K562 (cell line): Measurements from ENCODE around the gene PLAAT4. TPM values are rescaled to one million over a fixed set of nuclear protein-coding genes. Genes with fewer than 3 reads are reported as not detected.

Experiments used
- BRD9 ChIP-seq: fragments of 450-650 bp; IDR thresholded peaks from 2 replicates; pipeline ENCODE4 v1.6.1; 2018; ENCODE audit warnings: low read depth; ENCODE audit not compliant: partially characterized antibody
- CCNT2 ChIP-seq: IDR thresholded peaks from 2 replicates; pipeline ENCODE4 v1.6.1; 2011; ENCODE audit warnings: borderline replicate concordance, low read depth, mild to moderate bottlenecking, moderate library complexity, mixed read lengths, low read length; ENCODE audit not compliant: insufficient read length; ENCODE audit errors: extremely low read depth
- CEBPB ChIP-seq: fragments of 450-650 bp; IDR thresholded peaks from 2 replicates; pipeline ENCODE4 v1.6.1; 2016; ENCODE audit warnings: missing genetic modification characterization, missing compliant biosample characterization
- CHD2 ChIP-seq: IDR thresholded peaks from 2 replicates; pipeline ENCODE4 v1.6.1; 2011; ENCODE audit warnings: low read depth, low read length
- EGR1 ChIP-seq: fragments of 450-650 bp; conservative IDR thresholded peaks from 2 replicates; pipeline ENCODE4 v1.6.1; 2017; ENCODE audit warnings: mild to moderate bottlenecking
- EP300 ChIP-seq: IDR thresholded peaks from 2 replicates; pipeline ENCODE4 v1.6.1; 2012; ENCODE audit warnings: low read length, improper control_type of control experiment
- FIP1L1 ChIP-seq: fragments of 200-400 bp; formaldehyde crosslinking; IDR thresholded peaks from 2 replicates; pipeline ENCODE4 v1.6.1; 2018; ENCODE audit warnings: mild to moderate bottlenecking, low read depth, low read length; ENCODE audit not compliant: poor library complexity, severe bottlenecking
- FOXJ2 ChIP-seq: fragments of 200-800 bp; sonication (Bioruptor generic); IDR thresholded peaks from 2 replicates; pipeline ENCODE4 v1.6.1; 2016; ENCODE audit warnings: missing genetic modification characterization, missing compliant biosample characterization
- FOXJ3 ChIP-seq: sonication (generic); formaldehyde crosslinking; IDR thresholded peaks from 2 replicates; pipeline ENCODE4 v1.4.0; 2020; ENCODE audit warnings: mild to moderate bottlenecking, missing genetic modification reagents
- HLTF ChIP-seq: fragments of 450-650 bp; IDR thresholded peaks from 2 replicates; pipeline ENCODE4 v1.6.1; 2016
- HNRNPL ChIP-seq: fragments of 200-400 bp; formaldehyde crosslinking; IDR thresholded peaks from 2 replicates; pipeline ENCODE4 v1.6.1; 2017; ENCODE audit warnings: low read depth, mild to moderate bottlenecking, low read length
- KLF16 ChIP-seq: IDR thresholded peaks from 2 replicates; pipeline ENCODE4 v1.6.1; 2016; ENCODE audit warnings: antibody characterized with exemption
- L3MBTL2 ChIP-seq: fragments of 450-650 bp; IDR thresholded peaks from 2 replicates; pipeline ENCODE4 v1.6.1; 2016; ENCODE audit warnings: mild to moderate bottlenecking, moderate library complexity
- MAZ ChIP-seq, 2 experiments: fragments of 450-650 bp in 1 of 2; sonication (generic) in 1 of 2; formaldehyde crosslinking; IDR thresholded peaks in 1 of 2; conservative IDR thresholded peaks in 1 of 2; 2 replicates each; pipeline versions ENCODE4 v1.4.0 to v1.5.0; 2020; ENCODE audit warnings: mild to moderate bottlenecking in 1 of 2, missing genetic modification reagents in 1 of 2
- MED1 ChIP-seq: sonication (generic); formaldehyde crosslinking; IDR thresholded peaks from 2 replicates; pipeline ENCODE4 v1.8.1; 2023; ENCODE audit warnings: missing genetic modification reagents, borderline replicate concordance
- NBN ChIP-seq: fragments of 450-650 bp; IDR thresholded peaks from 2 replicates; pipeline ENCODE4 v1.6.1; 2016; ENCODE audit warnings: low read depth, mild to moderate bottlenecking
- NR2F6 ChIP-seq: fragments of 450-650 bp; formaldehyde crosslinking; IDR thresholded peaks from 2 replicates; pipeline ENCODE4 v1.4.0; 2020; ENCODE audit warnings: mild to moderate bottlenecking
- SMARCA4 ChIP-seq: fragments of 450-650 bp; IDR thresholded peaks from 2 replicates; pipeline ENCODE4 v1.6.1; 2016
- SREBF2 ChIP-seq: sonication (generic); formaldehyde crosslinking; IDR thresholded peaks from 2 replicates; pipeline ENCODE4 v1.4.0; 2020; ENCODE audit warnings: mild to moderate bottlenecking, missing genetic modification reagents
- TEAD1 ChIP-seq, 2 experiments: fragments of 450-650 bp in 1 of 2; sonication (generic) in 1 of 2; formaldehyde crosslinking; IDR thresholded peaks; 2 replicates each; pipeline versions ENCODE4 v1.4.0 to v1.8.0; 2020 to 2022; ENCODE audit warnings: mild to moderate bottlenecking in 2 of 2, missing genetic modification reagents in 1 of 2
- TEAD2 ChIP-seq: fragments of 450-650 bp; IDR thresholded peaks from 2 replicates; pipeline ENCODE4 v1.6.1; 2016; ENCODE audit warnings: missing genetic modification characterization, control low read depth, missing compliant biosample characterization
- TEAD4 ChIP-seq, 2 experiments: sonication (generic) in 1 of 2; formaldehyde crosslinking in 1 of 2; IDR thresholded peaks; 2 replicates each; pipeline versions ENCODE4 v1.6.1 to v1.8.0; 2012 to 2022; ENCODE audit warnings: borderline replicate concordance in 1 of 2, inconsistent platforms in 1 of 2, low read length in 1 of 2, mild to moderate bottlenecking in 1 of 2, missing genetic modification reagents in 1 of 2
- TOE1 ChIP-seq, 2 experiments: fragments of 450-650 bp in 1 of 2; sonication (generic) in 1 of 2; formaldehyde crosslinking in 1 of 2; IDR thresholded peaks; 2 replicates each; pipeline versions ENCODE4 v1.7.1 to v1.8.0; 2016 to 2022; ENCODE audit warnings: borderline replicate concordance in 2 of 2, mild to moderate bottlenecking in 2 of 2, antibody characterized with exemption in 1 of 2, inconsistent platforms in 1 of 2, low read depth in 1 of 2, missing genetic modification reagents in 1 of 2, moderate library complexity in 1 of 2
- USF2 ChIP-seq: sonication (generic); formaldehyde crosslinking; IDR thresholded peaks from 2 replicates; pipeline ENCODE4 v1.5.0; 2020; ENCODE audit warnings: missing genetic modification reagents
- ZBTB9 ChIP-seq: fragments of 450-650 bp; formaldehyde crosslinking; IDR thresholded peaks from 2 replicates; pipeline ENCODE4 v1.4.0; 2020; ENCODE audit warnings: mild to moderate bottlenecking, moderate library complexity
- ZNF124 ChIP-seq: sonication (generic); formaldehyde crosslinking; IDR thresholded peaks from 2 replicates; pipeline ENCODE4 v1.8.1; 2022; ENCODE audit warnings: missing genetic modification reagents
- ZNF165 ChIP-seq: fragments of 250-450 bp; sonication (Bioruptor Pico); IDR thresholded peaks from 2 replicates; pipeline ENCODE4 v1.4.0; 2020; ENCODE audit warnings: borderline replicate concordance
- ZNF316 ChIP-seq: fragments of 450-650 bp; IDR thresholded peaks from 2 replicates; pipeline ENCODE4 v1.6.1; 2016
- ZNF589 ChIP-seq: fragments of 200-800 bp; sonication (Bioruptor generic); IDR thresholded peaks from 2 replicates; pipeline ENCODE4 v1.6.1; 2016; ENCODE audit warnings: low read depth, missing genetic modification characterization, missing compliant biosample characterization
- ZNF696 ChIP-seq: fragments of 250-450 bp; sonication (Bioruptor Pico); conservative IDR thresholded peaks from 2 replicates; pipeline ENCODE4 v1.4.0; 2020; ENCODE audit warnings: mild to moderate bottlenecking, moderate library complexity
- ZNF830 ChIP-seq: fragments of 250-450 bp; sonication (Bioruptor Pico); IDR thresholded peaks from 2 replicates; pipeline ENCODE4 v1.5.0; 2021; ENCODE audit warnings: mild to moderate bottlenecking
- polyA plus RNA-seq, 8 experiments: library from polyadenylated mRNA; depleted of rRNA in 4 of 8; stranded (reverse) in 5 of 8; unstranded in 3 of 8; fragments of >200 nt; fragmentation: Nextera tagmentation in 2 of 8; fragmentation: Illumina TruSeq in 1 of 8; extraction: Ambion mirVana in 2 of 8; extraction: Trizol in 1 of 8; gene quantifications; 2 replicates each; pipeline versions ENCODE4 v1.2.1 to v1.2.3, GENCODE V29; 2011 to 2014; ENCODE audit warnings: inconsistent platforms in 1 of 8, missing spikeins in 1 of 8
- total RNA-seq, 7 experiments: library from RNA; depleted of rRNA in 6 of 7; stranded (reverse); fragments of >200 nt in 6 of 7; fragmentation: Illumina TruSeq in 2 of 7; extraction: Trizol in 2 of 7; gene quantifications; 2 replicates each; pipeline versions ENCODE4 v1.2.1 to v1.2.3, GENCODE V29; 2011 to 2021; ENCODE audit warnings: low replicate concordance in 1 of 7

Gene PLAAT4
- total and polyA plus RNA-seq, 9 of the 15 experiments (the other 6 are each of a cell fraction or from before 2014, with no cell fraction given): 0.54 to 3.0 (median 1.3) TPM; not detected in 1

GRCh38 chr11:63518548-63518947 lies 18.1 kb upstream of the PLAAT4 start (continued):
- TF ChIP-seq ZNF316 (peak; percentile 76), CEBPB (no peak), TEAD2 (tag) (no peak), ZNF830 (CRISPR knock-in tag) (no peak), FIP1L1 (no peak), MAZ (CRISPR knock-in tag; conservative IDR thresholded peaks at IDR 0.05 in 1 of 2, IDR thresholded peaks at IDR 0.05 in 1 of 2) (no peak), CCNT2 (no peak), USF2 (CRISPR knock-in tag) (no peak), EGR1 (no peak), L3MBTL2 (no peak), EP300 (peak; percentile 75), NBN (0 out of 2 replicates have a peak, but pooled peaks have one; percentile 49), TEAD4 (IDR thresholded peaks at IDR 0.05; ENCODE audit: low read length) (peak; percentile 89), TEAD4 (CRISPR knock-in tag; IDR thresholded peaks at IDR 0.05; ENCODE audit: borderline replicate concordance) (no peak), ZNF124 (CRISPR knock-in tag) (no peak), FOXJ2 (no peak), ZBTB9 (no peak), HNRNPL (no peak), HLTF (no peak), BRD9 (no peak), MED1 (no peak), NR2F6 (no peak), TEAD1 (CRISPR knock-in tag; IDR thresholded peaks at IDR 0.05) (no peak), CHD2 (no peak), ZNF696 (CRISPR knock-in tag) (no peak), SREBF2 (no peak), TOE1 (IDR thresholded peaks at IDR 0.05; ENCODE audit: borderline replicate concordance) (no peak), TOE1 (CRISPR knock-in tag; IDR thresholded peaks at IDR 0.05; ENCODE audit: borderline replicate concordance, low read depth) (no peak), FOXJ3 (no peak), SMARCA4 (peak; percentile 78), KLF16 (peak; percentile 48; the same call in 1 of the 2 replicates), ZNF165 (CRISPR knock-in tag) (no peak), ZNF589 (CRISPR knock-in tag) (no peak)
